Panc1 (cell line): ENCODE results near the gene TPRA1.
A peak's percentile ranks its signal among the peaks of the same experiment; 100 is the strongest.

Source experiments
- CTCF ChIP-seq: fragments of 450-650 bp; IDR thresholded peaks from 2 replicates; pipeline ENCODE4 v1.5.1; 2017; ENCODE audit warnings: mild to moderate bottlenecking
- POLR2AphosphoS5 ChIP-seq: IDR thresholded peaks from 2 replicates; pipeline ENCODE4 v1.6.1; 2012; ENCODE audit warnings: mild to moderate bottlenecking, low read depth, low read length, moderate library complexity
- REST ChIP-seq, 2 experiments: IDR thresholded peaks; 2 replicates each; pipeline ENCODE4 v1.6.1; 2011 to 2012; ENCODE audit warnings: low read depth in 2 of 2, control low read depth in 1 of 2, low read length in 1 of 2, mild to moderate bottlenecking in 1 of 2, moderate library complexity in 1 of 2; ENCODE audit not compliant: insufficient read depth in 1 of 2
- TCF7L2 ChIP-seq: IDR thresholded peaks from 2 replicates; pipeline ENCODE4 v1.6.1; 2011; ENCODE audit warnings: mild to moderate bottlenecking, low read depth, low read length, inconsistent platforms

- TF ChIP-seq POLR2AphosphoS5 (no peak), CTCF (0 out of 2 replicates have a peak, but pooled peaks have one; percentile 4), REST (IDR thresholded peaks at IDR 0.05; ENCODE audit: insufficient read depth in 1 of 2, low read depth in 2 of 2, low read length in 1 of 2) (no peak), TCF7L2 (no peak)
Observed at GRCh38 chr3:127549826-127550467, 40.6 kb downstream of the TPRA1 start.
